Raji (cell line): ENCODE data around the gene DYSF.

Experiments
- POLR2A ChIP-seq: IDR thresholded peaks from 2 replicates; pipeline ENCODE4 v1.6.1; 2011; ENCODE audit warnings: low read depth, low read length, control low read depth; ENCODE audit not compliant: insufficient read depth

The DYSF gene

GRCh38 chr2:71463342-71463654, 9.9 kb downstream of the DYSF start:
- no peak for TF ChIP-seq POLR2A

GRCh38 chr2:71464389-71464788, 11.0 kb downstream of the DYSF start:
- no peak for TF ChIP-seq POLR2A

DNA sequence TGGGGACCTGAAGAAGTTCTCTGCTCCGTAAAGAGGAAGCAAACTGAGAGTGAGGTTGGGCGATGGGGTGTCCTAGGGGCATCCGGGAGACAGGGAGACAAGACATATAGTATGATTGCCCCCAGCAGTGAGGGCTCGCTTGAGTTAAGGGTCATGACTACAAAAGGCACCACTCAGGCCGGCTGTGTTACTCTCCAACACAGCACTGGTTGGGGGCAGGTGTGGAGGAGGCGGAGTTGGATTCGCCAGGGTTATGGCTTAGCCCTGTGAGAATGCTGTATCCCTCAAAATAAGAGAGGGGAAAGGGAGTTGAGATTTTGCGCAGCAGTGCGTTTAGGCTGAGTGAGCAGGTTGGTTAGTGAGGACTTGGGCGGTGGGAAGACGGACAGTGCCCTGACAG, 12.0 kb downstream of the DYSF start:
- TF ChIP-seq POLR2A, result no peak

DNA sequence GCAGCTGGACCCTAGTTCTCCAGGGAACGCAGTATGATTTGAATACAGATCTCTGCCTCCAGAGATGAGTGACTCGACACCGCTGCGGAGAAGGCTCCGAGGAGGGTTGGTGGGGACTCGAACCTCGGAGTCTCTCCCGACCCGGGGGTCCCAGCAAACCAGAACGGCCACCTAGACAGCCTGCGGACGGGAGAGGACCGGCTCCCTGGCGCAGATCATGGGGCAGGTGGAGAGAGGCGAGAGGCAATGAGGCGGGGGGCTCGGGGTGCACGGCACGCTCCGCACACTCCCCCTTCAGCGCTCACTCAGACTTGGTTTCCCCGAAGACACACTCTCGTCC, 12.6 kb downstream of the DYSF start:
- TF ChIP-seq POLR2A, result no peak

GRCh38 chr2:71466301-71467179, 13.2 kb downstream of the DYSF start:
- no peak for TF ChIP-seq POLR2A

DNA sequence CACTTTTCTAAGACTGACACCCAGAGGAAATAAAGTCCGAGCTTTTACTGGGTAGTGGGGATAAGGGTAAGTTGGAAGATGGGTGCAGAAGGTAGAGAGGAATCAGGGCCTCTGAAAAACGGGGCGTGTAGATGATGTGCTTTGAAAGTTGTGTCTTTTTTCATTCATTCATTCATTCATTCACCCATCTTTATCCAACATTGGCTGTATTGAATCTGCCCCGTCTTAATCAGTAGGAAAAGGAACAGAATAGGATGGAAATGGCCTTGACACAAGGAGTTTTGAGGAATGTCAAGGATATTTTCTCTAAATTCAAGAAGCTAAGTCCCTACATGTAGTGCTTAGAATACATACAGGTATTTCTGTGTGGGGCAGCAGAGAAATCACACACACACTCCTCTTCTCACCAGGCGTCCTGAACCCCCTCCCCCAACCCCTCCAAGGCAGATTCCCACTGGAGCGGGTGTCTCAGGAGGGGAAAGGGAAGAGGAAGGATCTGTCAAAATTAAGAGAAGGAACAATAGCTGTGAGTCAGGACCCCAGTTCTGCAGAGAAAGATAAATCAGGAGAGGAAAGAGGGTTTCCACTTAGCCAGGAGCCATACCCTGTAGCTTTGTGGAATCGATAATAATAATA, 13.9 kb downstream of the DYSF start:
- no peak for TF ChIP-seq POLR2A

DNA sequence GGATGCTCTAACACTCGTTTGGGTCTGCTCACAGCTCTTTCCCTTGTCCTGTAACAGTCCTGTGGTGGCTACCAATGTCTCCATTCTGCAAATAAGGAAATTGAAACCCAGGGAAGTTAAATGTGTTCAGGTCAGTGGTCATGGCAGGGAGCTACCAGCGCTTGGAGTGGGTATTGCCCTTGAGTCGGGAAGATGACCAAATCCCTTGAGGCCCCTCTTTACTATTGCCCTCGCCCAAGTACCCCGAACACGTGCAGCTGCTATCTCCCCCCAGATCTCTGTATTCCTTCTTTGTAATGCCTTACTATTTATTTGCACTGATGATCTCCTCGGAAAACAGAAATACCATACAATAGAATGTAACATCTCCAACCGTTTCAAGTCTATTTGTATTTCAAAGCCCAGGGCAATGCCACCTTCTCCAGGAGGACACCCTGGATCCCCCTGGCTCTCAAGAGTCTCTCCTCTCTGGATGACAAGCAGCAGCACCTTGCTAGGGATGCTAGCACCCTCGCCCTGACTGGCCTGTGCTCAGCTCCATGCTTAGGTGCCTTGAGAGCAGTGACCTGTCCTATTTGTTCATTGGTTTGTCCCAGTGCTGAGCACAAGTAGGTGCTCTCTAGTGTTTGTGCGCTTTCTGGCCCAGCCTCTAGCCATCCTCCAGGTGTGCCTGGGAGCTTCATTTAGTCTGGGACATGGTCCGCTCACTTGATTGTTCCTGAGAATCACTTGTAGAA, 15.1 kb downstream of the DYSF start:
- no peak for TF ChIP-seq POLR2A

- TF ChIP-seq POLR2A, result no peak
Measured at GRCh38 chr2:71469403-71470398, 16.3 kb downstream of the DYSF start.

GRCh38 chr2:71471276-71471675, 17.9 kb downstream of the DYSF start:
- no peak for TF ChIP-seq POLR2A

GRCh38 chr2:71472019-71472418, 18.7 kb downstream of the DYSF start:
- no peak for TF ChIP-seq POLR2A

GRCh38 chr2:71473346-71474031, 20.1 kb downstream of the DYSF start:
- TF ChIP-seq POLR2A, result no peak

DNA sequence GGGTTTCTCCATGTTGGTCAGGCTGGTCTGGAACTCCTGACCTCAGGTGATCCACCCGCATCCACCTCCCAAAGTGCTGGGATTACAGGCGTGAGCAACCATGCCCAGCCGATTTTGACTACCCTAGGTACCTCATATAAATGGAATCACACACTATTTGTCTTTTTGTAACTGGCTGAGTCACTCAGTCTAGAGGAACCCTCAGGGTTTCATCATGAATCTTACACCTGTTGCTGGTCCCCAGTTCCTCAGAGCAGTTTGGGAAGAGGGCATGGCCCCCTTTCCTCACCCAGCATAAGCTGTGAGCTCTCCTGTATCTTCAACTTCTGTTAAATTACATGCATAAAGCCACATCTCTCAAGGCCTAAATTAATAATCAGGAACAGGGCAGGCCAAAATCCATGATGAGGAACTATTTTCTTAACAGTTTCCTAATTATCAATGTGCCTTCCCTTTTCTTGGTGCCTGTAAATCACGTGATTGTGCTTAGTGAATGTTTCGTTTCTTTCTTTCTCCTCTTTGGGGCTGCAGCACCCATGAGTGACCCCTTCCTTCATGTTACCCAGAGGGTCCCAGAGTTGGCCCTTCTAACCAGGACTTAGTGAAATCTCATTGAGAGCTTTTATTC, 20.9 kb downstream of the DYSF start:
- no peak for TF ChIP-seq POLR2A

DNA sequence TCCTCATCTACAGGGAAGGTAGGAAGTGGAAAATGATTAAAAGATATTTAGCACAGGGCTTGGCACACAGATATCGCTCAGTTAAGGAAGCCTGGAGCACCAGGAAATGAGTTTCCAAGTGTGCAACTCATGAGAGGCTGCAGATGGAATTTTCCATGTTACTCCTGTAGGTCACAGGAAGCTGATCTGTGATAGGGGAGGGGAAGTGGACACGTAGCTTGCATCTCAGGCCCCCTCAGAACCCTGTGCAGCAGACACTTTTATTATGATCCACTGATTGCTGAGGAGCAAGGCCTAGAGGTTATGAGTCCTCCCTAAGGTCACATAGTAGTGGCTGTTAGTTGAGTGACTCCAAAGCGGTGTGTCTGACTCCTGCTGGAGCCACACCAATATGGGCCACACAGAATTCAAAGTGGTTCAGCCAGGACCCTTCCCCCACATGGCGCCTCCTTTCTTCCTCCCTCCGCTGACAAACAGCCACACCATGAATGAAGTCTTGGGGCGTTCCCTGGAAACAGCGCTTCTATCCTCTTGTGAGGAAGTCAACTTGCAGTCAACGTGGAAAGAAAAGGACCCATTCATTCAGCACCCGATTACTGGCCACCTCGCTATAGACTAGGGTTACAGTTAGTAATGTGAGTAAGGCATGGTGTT, 21.5 kb downstream of the DYSF start:
- no peak for TF ChIP-seq POLR2A
